GM06990 (cell line): Measurements from ENCODE around the gene PRDM5.

Source experiments
- DNase-seq: peaks from one replicate; pipeline ENCODE4 v3.0.0-alpha.2; 2011; ENCODE audit not compliant: insufficient read length; ENCODE audit errors: extremely low read depth
- H3K27me3 ChIP-seq: replicated peaks from 2 replicates; pipeline ENCODE4 v1.6.0; 2011; ENCODE audit warnings: low read length; ENCODE audit not compliant: control insufficient read depth, insufficient read depth
- H3K36me3 ChIP-seq: 2 replicates; pipeline ENCODE4 v1.5.1; 2011; ENCODE audit warnings: low read length; ENCODE audit not compliant: control insufficient read depth, insufficient read depth
- H3K4me3 ChIP-seq: replicated peaks from 2 replicates; pipeline ENCODE4 v1.5.1; 2011; ENCODE audit warnings: low read depth, mild to moderate bottlenecking, control low read depth, low read length
- TF ChIP-seq, protein P1 (sequence below): IDR thresholded peaks from 2 replicates; pipeline ENCODE4 v1.5.1; 2011; ENCODE audit warnings: low read length, control low read depth, mild to moderate bottlenecking, inconsistent platforms; ENCODE audit not compliant: insufficient read depth, poor library complexity, severe bottlenecking

Gene PRDM5

DNA sequence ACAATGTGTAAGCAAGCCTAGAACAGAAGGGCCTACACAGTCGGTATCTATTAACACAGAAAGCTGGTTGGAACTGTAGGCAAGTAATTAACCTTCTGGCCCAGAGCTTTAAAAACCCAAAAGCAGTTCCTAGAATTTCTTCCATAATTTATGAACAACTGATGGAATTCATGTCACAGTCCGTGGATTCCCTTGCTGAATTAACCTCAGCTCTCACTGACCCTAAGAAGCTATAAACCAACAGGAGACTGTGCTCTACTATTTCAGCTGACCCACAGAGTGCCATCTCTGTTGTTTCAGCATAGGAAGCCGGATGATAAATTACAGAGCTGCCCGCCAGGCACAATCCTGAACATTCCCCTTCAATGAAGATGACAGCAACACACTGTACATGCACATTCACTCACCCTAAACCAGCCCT lies 157.3 kb downstream of the PRDM5 start:
- Histone ChIP-seq H3K36me3 (no peaks in the 10 kb centered on the region), H3K4me3 (no peak overlapping the region), H3K27me3 (no peaks in the 10 kb centered on the region)
- DNase-seq = no peak
- TF ChIP-seq, protein P1, sequence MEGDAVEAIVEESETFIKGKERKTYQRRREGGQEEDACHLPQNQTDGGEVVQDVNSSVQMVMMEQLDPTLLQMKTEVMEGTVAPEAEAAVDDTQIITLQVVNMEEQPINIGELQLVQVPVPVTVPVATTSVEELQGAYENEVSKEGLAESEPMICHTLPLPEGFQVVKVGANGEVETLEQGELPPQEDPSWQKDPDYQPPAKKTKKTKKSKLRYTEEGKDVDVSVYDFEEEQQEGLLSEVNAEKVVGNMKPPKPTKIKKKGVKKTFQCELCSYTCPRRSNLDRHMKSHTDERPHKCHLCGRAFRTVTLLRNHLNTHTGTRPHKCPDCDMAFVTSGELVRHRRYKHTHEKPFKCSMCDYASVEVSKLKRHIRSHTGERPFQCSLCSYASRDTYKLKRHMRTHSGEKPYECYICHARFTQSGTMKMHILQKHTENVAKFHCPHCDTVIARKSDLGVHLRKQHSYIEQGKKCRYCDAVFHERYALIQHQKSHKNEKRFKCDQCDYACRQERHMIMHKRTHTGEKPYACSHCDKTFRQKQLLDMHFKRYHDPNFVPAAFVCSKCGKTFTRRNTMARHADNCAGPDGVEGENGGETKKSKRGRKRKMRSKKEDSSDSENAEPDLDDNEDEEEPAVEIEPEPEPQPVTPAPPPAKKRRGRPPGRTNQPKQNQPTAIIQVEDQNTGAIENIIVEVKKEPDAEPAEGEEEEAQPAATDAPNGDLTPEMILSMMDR = no peak

DNA sequence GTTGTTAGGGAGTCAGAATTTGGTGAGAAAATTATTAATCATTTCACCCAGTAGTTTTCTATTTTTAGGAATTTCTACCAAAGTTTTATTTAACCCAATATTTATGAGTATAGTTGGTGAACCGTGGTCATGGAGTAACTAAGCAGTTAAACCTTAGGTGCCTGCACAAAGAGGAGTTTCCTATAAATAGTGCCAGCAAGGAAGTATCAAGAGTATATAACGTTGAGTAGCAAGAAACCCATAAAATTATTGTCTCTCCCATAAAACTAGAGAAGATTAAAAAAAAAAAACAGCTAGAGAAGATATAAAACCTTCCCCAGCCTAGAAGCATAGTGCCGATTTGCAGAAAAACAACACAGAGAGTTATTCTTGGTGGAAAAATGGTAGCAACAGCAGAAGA lies 158.9 kb downstream of the PRDM5 start:
- H3K27me3 ChIP-seq = no peaks in the 10 kb centered on the region
- H3K36me3 ChIP-seq = no peaks in the 10 kb centered on the region
- TF ChIP-seq, protein P1 = no peak
- DNase-seq = no peak
- H3K4me3 ChIP-seq = no peak overlapping the region

DNA sequence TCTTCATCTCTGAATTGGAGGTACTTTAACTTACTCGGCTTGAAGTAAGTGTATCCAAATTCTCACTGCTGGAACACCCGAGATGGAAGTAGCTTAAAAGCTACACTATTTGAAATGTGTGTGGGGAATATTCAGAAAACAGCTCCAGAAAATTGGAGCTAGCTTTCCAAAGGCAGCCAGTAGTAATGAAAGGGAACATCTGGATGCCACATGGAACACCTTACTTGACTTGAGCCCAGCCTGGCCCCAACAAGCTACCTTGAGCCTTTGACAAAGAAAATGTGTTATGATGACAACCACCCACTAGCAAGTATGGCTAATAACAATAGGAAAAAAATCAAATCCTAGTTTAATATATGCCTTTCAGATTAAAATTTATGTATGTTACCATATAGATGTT lies 161.5 kb downstream of the PRDM5 start:
- H3K4me3 ChIP-seq = no peak overlapping the region
- H3K27me3 ChIP-seq = no peaks in the 10 kb centered on the region
- TF ChIP-seq, protein P1 = no peak
- no peaks in the 10 kb centered on the region for H3K36me3 ChIP-seq
- DNase-seq = no peak

DNA sequence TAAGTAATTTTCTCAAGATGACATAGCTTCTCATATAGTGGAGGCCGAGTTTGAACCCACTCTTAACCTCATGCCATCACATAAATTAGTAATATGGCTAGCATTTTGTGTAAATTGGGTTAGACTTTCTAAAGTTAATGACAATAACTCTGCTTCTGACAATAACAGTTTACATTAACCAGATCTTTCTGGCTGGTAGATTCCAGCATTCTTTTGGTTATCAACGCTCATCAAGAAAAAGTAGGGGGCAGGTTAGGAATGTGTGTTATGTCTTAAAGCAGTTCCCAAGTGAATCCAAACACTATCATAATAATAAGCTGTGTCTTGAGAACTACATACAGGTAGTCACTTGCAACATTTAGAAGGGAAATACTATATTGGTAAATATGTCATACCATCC lies 162.5 kb downstream of the PRDM5 start:
- TF ChIP-seq, protein P1 = no peak
- Histone ChIP-seq H3K4me3 (no peak overlapping the region), H3K27me3 (no peaks in the 10 kb centered on the region), H3K36me3 (no peaks in the 10 kb centered on the region)
- no peak for DNase-seq

GRCh38 chr4:120755864-120756263 lies 166.7 kb downstream of the PRDM5 start:
- Histone ChIP-seq H3K4me3 (no peak overlapping the region), H3K36me3 (no peaks in the 10 kb centered on the region), H3K27me3 (no peaks in the 10 kb centered on the region)
- no peak for DNase-seq
- TF ChIP-seq, protein P1 = no peak

DNA sequence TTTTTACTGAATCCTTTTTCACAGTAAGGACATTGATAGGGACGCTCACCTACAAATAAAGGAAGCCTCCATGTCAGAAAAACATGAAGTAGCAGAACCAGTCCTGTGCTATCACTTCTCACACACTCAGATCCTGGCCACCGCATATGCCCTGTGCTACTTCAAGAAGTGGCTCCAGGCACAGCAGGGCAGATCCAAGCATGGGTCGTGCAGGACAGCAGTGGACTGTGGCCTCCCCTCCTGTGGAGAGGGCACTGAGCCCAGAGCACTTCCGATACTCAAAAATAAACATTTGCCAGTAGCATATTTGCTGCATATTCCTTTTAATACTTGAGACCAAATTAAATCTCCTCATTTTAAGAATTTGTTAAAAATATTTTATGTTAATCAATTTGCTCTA lies 167.9 kb downstream of the PRDM5 start:
- Histone ChIP-seq H3K36me3 (no peaks in the 10 kb centered on the region), H3K4me3 (no peak overlapping the region), H3K27me3 (no peaks in the 10 kb centered on the region)
- no peak for DNase-seq
- TF ChIP-seq, protein P1 = no peak
